Measurements from ENCODE around the gene ARAF.
"Not testable (repeated sequence)": the region's sequence is repeated elsewhere in the genome, so short reads cannot be mapped to it uniquely, and the experiment has no call there.

The ARAF gene

GRCh38 chrX:47560934-47561658 lies at the start of gene ARAF:
ARAF (plus strand) TSS chrX:47561205; CDS start chrX:47562968, 1,763 bp downstream.
- DNase-seq (ENCODE audit: low read depth): peak; percentile 88

GRCh38 chrX:47512383-47512782 lies 48.6 kb upstream of the ARAF start:
- not testable (repeated sequence) for DNase-seq (ENCODE audit: low read depth)

GRCh38 chrX:47513034-47513965 lies 47.7 kb upstream of the ARAF start:
- not testable (repeated sequence) for DNase-seq (ENCODE audit: low read depth)

- DNase-seq (ENCODE audit: low read depth): no peak
Observed at GRCh38 chrX:47514533-47515235, 46.3 kb upstream of the ARAF start.

GRCh38 chrX:47515941-47516665 lies 44.9 kb upstream of the ARAF start:
- DNase-seq (ENCODE audit: low read depth): no peak

- no peak for DNase-seq (ENCODE audit: low read depth)
Observed at GRCh38 chrX:47518144-47518543, 42.9 kb upstream of the ARAF start.

GRCh38 chrX:47523297-47523696 lies 37.7 kb upstream of the ARAF start:
- peak; percentile 69 for DNase-seq (ENCODE audit: low read depth)

- DNase-seq (ENCODE audit: low read depth): no peak
Observed at GRCh38 chrX:47523713-47524166, 37.3 kb upstream of the ARAF start.

- DNase-seq (ENCODE audit: low read depth): no peak
Observed at GRCh38 chrX:47529548-47529947, 31.5 kb upstream of the ARAF start.

- no peak for DNase-seq (ENCODE audit: low read depth)
Observed at GRCh38 chrX:47530049-47530448, 31.0 kb upstream of the ARAF start.

- no peak for DNase-seq (ENCODE audit: low read depth)
Observed at GRCh38 chrX:47539860-47540259, 21.1 kb upstream of the ARAF start.

GRCh38 chrX:47540754-47541538 lies 20.1 kb upstream of the ARAF start:
- DNase-seq (ENCODE audit: low read depth): no peak

GRCh38 chrX:47543496-47543895 lies 17.5 kb upstream of the ARAF start:
- no peak for DNase-seq (ENCODE audit: low read depth)

- DNase-seq (ENCODE audit: low read depth): peak; percentile 66
Observed at GRCh38 chrX:47556045-47556623, 4.9 kb upstream of the ARAF start.

- DNase-seq (ENCODE audit: low read depth): no peak
Observed at GRCh38 chrX:47558436-47558835, 2.6 kb upstream of the ARAF start.

- DNase-seq (ENCODE audit: low read depth): no peak
Observed at GRCh38 chrX:47560179-47560933, 649 bp upstream of the ARAF start.

GRCh38 chrX:47561659-47562151 lies 700 bp downstream of the ARAF start:
- no peak for DNase-seq (ENCODE audit: low read depth)

- no peak for DNase-seq (ENCODE audit: low read depth)
Observed at GRCh38 chrX:47562615-47563243, 1.7 kb downstream of the ARAF start.

GRCh38 chrX:47563801-47564315 lies 2.9 kb downstream of the ARAF start:
- DNase-seq (ENCODE audit: low read depth): no peak

Data from activated T-helper 9 cell treated with anti-CD3 and anti-CD28 coated beads, Interleukin-2, amount 50 U/mL, for 16 hours (primary cell).